Measurements from ENCODE around the gene KREMEN2.
"Not testable (repeated sequence)": the region's sequence is repeated elsewhere in the genome, so short reads cannot be mapped to it uniquely, and the experiment has no call there.

Gene KREMEN2, protein sequence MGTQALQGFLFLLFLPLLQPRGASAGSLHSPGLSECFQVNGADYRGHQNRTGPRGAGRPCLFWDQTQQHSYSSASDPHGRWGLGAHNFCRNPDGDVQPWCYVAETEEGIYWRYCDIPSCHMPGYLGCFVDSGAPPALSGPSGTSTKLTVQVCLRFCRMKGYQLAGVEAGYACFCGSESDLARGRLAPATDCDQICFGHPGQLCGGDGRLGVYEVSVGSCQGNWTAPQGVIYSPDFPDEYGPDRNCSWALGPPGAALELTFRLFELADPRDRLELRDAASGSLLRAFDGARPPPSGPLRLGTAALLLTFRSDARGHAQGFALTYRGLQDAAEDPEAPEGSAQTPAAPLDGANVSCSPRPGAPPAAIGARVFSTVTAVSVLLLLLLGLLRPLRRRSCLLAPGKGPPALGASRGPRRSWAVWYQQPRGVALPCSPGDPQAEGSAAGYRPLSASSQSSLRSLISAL

DNA sequence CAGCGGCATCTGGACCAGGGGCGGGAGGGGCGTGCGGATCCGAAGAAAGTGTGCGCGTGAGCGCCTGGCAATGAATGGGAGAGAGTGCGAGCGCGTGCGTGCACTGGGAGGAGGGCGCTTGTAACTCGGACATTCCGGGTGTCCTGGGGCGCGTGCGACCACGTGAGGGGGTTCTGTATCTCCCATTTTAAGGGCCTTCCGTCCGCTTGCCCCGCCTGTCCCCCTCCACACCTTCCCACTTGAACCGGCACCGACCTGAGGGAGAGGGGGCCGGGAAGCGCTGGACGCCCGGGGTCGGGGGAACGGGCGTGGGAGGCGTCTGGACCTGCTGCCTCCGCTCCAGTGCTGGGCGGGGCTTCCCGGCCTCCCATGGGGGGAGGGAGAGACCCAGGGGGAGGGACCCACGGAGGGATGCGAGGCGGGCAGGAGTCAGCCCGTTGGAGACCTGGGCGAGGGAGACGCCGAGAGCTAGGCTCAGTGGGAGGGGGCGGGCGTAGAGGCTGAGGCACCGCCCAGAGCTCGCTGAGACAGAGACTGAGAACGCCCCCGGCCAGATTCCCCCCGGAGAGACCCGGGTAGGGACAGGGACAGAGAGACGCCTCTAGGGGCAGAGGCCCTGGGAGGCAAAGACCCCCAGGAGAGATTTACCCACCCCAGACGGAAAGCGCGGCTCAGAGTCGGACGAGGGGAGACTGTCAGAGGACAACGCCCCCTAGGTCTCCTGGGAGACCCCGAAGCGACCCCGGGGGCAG, at the start of gene KREMEN2:
KREMEN2 (plus strand) TSS at position 553 of the 752 bp plus-strand sequence. CDS start 246 bp downstream, outside the sequence.
- DNase-seq = peak; percentile 95

DNA sequence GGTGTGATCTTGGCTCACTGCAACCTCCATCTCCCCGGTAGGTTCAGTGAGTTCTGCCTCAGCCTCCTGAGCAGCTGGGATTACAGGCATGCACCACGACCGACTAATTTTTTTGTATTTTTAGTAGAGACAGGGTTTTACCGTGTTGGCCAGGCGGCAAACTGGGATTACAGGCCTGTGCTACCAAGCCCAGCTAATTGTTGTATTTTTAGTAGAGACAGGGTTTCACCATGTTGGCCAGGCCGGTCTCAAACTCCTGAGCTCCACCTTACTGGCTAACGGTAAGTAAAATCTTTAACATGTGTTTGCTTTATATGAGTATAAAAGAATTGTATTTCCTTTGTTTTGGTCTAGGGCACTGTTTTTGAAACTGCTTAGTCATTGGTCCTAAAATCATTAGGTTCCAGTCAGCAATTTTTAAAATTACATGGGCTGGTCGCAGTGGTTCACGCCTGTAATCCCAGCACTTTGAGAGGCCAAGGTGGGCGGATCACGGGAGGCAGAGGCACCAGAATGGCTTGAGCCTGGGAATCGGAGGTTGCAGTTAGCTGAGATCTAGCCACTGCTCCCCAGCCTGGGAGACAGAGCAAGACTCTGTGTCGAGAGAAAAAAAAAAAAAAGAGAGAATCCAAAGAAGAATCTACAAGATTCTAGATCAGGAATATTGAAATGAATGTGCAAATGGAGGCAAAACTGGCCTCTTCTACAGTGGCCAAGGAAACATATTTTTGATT, 48.7 kb upstream of the KREMEN2 start:
- DNase-seq = peak; percentile 30

DNA sequence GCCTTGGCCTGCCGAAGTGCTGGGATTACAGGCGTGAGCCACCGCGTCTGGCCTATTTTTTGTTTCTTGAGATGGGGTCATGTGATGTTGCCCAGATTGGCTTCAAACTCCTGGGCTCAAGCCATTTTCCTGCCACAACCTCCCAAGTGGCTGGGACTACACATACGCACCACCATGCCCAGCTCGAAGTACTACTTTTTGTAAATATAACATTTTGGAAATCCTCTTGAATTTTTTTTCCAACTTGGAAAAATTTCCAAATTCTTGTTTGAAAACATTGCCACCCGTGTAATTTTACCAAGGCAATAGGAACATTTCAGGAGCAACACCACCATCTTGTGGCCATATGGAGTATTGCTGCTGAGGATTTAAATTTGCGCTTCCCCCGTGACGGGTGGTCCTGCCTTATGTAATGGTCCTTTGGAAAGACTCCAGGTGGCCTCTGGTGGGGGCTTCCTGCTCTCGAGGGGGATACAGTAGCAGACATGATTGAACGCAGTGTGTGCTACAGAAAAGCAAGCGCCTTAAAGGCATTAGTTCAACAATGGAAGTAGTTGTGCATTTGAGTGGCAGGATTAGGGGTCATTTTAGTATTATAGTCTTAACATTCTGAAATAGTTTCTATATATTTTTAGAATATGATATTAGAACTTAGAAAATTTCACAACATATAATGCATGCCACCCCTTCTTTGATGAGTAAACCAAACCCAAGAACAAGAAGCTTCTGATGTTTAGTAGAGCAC, 44.4 kb upstream of the KREMEN2 start:
- DNase-seq = peak; percentile 72

DNA sequence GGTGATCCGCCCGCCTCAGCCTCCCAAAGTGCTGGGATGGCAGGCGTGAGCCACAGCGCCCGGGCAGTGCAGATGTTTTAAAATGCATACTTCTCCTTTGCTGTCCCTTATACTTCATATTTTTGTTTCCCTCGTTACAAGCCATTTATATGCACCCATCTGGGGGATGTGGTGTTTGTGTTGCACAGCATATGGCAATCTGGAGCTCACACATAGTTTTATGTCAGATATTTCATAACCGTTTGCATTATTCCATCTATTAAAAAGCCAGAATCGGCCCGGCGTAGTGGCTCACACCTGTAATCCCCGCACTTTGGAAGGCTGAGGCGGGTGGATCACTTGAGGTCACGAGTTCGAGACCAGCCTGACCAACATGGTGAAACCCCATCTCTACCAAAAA, 40.6 kb upstream of the KREMEN2 start:
- DNase-seq = no peak

DNA sequence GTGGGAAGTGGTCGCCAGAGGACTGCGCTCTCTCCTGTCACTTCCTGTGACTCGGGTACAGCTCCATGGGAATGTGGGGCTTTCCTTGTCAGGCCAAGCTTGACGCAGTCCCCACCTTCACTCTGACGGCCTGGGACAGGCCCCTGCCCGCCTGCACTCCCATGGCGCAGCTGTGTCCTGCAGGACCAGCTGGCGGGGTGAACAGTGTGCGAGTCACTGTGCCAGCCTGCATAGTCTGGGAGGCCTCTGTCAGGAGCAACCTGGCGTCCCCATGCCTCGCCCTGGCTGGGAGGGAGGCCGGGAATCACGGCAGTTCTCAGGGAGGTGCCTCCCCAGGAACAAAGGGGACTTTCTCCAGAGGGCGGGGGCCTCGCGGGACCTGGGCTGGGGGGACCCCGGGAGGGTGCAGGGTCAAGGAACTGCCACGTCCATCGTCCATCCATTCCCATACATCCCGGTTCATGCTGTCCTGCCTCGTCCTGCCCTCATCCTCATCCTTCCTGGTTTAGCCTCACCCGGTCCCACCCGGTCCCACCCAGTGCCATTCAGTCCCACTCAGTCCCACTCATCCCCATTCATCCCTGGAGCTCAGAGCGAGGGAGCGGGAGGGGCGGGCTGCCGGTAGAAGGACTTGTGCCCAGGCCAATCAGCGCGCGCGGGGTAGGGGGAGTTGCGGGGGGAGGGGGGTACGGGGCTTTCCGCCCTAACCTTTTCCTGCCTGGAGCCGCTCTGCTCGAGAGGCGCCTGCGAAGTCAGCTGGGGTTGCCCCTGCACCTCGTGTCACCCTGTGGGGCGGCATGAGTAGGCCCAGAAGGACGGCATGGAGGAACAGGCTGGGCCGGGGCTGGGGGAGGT, 38.9 kb upstream of the KREMEN2 start:
- no peak for DNase-seq

DNA sequence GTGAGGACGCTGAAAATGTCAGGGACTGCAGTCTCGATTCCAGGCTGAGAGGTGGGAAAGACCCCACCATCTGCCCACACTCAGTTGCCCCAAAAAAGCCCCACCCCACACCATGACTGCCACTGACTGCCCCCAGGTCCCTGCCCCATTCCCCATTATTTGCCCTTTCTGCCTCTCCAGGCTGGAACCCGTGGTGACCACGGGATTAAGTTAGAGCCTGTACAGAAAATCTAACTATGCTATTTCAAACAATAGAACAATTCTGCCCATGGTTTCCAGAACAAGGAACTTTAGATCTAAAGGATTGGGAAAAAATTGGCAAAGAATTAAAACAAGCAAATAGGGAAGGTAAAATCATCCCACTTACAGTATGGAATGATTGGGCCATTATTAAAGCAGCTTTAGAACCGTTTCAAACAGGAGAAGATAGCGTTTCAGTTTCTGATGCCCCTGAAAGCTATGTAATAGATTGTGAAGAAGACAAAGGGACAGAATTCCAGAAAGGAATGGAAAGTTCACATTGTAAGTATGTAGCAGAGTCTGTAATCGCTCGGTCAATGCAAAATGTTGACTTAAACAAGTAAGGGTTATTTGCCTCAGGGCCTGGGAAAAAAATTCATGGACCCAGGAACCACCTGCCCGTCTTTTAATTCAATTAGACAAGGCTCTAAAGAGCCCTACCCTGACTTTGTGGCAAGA, 38.0 kb upstream of the KREMEN2 start:
- DNase-seq = no peak

DNA sequence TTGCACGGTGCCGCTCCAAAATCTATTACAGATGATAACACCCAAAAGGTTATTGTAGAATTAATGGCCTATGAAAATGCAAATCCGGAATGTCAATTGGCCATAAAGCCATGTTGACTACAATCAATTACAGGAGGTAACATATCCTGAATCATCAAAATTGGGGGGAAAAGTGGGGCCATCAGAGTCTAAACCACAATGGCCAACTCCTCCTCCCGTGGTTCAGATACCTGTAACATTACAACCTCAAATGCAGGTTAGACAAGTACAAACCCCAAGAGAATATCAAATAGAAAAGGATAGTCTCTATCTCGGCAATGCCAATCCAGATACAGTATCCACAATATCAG, 37.5 kb upstream of the KREMEN2 start:
- no peak for DNase-seq

DNA sequence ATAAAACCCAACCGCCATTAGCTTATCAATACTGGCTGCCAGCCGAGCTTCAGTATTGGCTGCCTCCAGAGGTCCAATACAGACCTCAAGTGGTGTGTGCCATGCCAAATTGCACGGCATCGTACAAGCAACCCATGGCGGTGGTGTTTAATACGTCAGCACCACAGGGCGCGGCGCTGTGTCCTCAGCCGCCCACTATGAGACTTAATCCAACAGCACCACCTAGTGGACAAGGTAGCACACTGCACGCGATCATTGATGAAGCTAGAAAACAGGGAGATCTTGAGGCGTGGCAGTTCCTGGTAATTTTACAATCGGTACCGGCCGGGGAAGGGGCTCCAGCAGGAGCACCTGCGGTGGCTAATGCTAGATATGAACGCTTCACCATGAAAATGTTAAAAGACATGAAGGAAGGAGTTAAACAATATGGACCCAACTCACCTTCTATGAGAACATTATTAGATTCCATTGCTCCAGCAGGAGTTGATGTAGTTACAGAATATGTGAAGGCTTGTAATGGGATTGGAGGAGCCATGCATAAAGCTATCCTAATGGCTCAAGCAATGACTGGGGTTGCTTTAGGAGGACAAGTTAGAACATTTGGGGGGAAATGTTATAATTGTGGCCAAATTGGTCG, 36.9 kb upstream of the KREMEN2 start:
- DNase-seq = peak; percentile 93

DNA sequence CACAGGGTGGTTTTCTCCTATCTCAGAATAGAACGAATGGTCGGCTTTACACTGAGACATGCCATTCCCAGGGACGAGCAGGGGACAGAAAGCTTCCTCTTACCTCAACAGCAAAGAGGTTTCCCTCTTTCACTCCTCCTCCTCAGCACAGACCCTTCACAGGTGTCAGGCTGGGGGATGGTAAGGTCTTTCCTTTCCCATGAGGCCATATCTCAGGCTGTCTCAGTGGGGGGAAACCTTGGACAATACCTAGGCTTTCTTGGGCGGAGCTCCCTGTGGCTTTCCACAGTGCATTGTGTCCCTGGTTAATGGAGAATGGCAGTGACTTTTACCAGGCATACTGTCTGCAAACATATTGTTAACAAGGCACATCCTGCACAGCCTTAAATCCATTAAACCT, 35.9 kb upstream of the KREMEN2 start:
- not testable (repeated sequence) for DNase-seq

DNA sequence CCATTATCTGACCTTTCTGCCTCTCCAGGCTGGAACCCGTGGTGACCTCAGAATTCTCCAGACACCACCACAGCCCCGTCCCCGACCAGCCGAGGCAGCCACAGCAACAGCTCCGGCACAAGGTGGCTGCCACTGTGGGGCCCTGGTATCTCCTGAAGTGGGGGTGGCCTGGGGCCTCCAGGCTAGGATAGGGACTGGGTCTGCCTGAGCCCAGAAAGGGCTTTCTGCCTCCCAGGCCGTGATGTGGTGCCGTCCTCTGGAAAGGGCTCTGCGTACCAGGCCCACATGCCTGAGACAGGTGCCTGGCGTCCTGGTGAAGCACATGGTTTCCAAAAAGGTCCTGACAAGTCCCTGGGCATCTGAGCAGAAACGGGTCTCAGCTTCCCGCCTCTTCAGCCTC, 35.3 kb upstream of the KREMEN2 start:
- DNase-seq = no peak

DNA sequence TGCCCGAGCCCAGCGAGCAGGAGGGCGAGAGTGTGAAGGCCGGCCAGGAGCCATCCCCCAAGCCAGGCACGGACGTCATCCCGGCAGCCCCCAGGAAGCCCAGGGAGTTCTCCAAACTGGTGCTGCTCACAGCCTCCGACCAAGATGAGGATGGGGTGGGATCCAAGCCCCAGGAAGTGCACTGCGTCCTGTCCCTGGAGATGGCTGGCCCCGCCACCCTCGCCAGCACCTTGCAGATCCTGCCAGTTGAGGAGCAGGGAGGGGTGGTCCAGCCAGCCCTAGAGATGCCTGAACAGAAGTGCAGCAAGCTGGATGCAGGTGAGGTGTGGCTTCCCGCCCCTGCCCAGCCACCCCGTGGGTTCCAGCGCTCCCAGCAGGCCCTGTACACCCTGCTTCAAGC, 34.4 kb upstream of the KREMEN2 start:
- no peak for DNase-seq

DNA sequence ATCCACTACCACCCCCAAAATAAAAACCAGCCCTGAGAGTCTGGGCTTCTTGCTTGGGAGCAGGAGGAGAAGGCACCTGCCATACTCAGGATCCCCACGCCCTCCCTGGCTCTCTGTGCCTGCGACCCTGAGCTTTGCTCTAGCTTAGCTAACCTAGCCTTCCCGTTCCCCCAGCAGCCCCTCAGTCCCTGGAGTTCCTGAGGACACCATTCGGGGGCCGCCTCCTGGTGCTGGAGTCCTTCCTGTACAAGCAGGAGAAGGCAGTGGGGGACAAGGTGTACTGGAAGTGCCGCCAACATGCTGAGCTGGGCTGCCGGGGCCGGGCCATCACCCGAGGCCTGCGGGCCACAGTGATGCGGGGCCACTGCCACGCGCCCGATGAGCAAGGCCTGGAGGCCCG, 33.8 kb upstream of the KREMEN2 start:
- no peak for DNase-seq

DNA sequence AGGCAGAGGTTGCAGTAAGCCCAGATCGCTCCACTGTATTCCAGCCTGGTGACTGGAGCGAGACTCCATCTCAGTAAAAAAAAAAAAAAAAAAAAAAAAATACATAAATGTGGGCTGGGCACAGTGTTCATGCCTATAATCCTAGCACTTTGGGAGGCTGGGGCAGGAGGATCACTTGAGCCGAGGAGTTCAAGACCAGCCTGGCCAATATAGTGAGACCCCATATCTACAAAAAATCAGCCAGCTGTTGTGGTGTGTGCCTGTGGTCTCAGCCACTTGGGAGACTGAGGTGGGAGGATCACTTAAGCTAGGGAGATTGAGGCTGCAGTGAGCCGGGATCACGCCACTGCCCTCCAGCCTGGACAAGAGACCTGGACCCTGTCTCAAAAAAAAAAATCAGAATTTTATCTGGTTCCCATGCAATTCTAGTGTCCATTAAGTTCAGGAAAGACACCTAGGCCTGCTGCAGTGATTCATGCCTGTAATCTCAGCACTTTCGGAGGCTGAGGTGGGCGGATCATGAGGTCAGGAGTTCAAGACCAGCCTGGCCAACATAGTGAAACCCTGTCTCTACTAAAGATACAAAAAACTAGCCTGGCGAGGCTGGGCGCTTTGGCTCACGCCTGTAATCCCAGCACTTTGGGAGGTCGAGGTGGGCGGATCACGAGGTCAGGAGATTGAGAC, 32.7 kb upstream of the KREMEN2 start:
- not testable (repeated sequence) for DNase-seq

DNA sequence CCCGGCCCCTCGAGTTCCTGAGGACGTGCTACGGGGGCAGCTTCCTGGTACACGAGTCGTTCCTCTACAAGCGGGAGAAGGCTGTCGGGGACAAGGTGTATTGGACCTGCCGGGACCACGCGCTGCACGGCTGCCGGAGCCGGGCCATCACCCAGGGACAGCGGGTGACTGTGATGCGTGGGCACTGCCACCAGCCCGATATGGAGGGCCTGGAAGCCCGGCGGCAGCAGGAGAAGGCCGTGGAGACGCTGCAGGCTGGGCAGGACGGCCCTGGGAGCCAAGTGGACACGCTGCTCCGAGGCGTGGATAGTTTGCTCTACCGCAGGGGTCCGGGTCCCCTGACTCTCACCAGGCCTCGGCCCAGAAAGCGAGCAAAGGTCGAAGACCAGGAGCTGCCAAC, 30.9 kb upstream of the KREMEN2 start:
- DNase-seq = no peak

DNA sequence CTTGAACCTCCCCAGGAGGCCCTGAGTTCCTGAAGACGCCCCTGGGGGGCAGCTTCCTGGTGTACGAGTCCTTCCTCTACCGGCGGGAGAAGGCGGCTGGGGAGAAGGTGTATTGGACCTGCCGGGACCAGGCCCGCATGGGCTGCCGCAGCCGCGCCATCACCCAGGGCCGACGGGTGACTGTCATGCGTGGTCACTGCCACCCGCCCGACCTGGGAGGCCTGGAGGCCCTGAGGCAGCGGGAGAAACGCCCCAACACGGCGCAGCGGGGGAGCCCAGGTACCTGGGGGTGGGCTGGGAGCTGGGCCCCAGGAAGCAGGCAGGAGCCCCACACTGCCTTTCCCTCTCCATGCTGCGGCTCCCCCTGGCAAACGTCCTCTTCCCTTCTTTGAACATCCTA, 30.4 kb upstream of the KREMEN2 start:
- DNase-seq = no peak

DNA sequence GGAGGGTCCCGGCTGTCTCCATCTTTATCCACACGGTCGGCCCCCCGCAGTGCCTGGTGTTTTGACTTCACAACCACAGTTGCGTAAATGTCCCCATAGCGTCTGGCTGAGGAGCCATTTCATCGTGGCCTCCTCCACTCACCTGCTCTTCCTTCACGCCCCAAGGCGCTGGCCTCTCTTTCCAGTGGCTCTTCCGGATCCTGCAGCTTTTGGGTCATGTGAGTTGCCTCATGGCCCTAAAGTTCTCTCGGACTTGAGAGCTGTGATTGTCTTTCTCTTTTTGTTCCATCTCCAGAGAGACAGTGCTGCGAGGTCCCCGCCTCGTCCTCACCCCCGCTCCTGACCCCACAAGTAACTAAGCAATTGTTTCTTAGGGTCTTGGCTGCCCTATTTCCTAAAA, 29.6 kb upstream of the KREMEN2 start:
- no peak for DNase-seq

DNA sequence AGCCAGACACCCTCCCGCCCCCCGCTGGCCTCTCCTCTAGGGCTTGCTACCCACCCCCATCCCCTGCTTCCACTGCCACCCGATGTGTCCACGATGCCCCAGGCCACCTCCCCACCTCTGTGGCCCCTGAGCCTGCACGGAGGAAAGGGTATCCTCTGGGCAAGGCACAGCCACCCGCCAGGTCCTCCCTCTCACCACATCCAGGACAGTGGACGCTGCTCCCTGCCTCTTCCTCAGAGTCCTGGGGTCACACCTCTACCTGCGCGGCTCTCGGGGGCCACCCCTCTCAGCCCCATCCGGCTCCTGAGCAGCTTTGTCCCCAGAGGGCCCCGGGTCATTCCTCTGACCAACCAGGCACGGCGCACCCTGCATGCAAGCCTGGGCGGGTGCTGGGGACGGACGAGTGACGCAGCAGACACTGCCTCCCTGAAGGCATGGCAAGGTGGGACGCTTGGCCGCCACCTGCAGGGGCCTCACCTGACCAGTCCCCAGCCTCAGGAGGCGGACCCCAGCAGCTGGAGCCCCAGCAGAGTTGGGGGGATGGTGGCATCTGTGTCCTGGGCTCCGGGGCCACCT, 27.6 kb upstream of the KREMEN2 start:
- DNase-seq = no peak

DNA sequence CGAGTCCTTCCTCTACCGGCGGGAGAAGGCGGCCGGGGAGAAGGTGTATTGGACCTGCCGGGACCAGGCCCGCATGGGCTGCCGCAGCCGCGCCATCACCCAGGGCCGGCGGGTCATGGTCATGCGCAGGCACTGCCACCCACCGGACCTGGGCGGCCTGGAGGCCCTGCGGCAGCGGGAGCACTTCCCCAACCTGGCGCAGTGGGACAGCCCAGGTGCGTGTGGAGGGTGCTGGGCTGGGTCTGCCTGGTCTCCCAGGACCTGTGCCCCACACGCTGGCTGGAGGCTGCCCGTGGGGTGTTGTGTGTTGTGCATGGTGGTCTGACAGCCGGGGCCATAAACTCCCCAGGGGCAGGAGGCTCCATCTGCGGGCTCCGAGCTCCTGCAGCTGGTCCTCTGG, 26.9 kb upstream of the KREMEN2 start:
- DNase-seq = no peak

DNA sequence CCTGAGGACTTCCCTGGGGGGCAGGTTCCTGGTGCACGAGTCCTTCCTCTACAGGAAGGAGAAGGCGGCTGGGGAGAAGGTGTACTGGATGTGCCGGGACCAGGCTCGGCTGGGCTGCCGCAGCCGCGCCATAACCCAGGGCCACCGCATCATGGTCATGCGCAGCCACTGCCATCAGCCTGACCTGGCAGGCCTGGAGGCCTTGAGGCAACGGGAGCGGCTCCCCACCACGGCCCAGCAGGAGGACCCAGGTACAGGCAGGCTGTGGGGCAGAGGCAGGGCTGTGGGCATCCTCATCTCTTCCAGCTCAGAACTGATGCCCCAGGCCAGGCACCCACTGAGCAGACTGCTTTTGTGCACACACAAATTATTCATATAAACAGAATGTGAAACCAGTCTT, 25.9 kb upstream of the KREMEN2 start:
- no peak for DNase-seq

DNA sequence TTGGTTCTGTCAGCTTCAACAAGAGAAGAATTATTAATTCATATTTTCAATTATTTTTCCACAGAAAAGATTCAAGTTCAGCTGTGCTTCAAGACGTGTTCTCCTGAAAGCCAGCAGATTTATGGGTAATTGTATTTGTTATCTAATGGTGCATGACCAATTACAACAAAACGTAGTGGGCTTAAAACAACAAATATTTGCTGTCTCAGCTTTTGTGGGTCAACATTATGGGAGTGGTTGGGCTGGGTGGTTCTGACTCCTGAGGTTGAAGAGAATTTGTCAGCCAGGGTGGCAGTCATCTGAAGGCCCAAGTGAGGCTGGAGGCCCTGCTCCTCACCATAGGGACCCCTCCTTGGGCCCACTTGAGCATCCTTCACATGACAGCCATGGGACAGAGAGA, 24.1 kb upstream of the KREMEN2 start:
- no peak for DNase-seq

Data from RPMI8226 (cell line).